NCI-H774 (cell line): Measurements from ENCODE around the gene PCDHGA1.
A peak's percentile ranks its signal among the peaks of the same experiment; 100 is the strongest.
"Not testable (repeated sequence)": the region's sequence is repeated elsewhere in the genome, so short reads cannot be mapped to it uniquely, and the experiment has no call there.

Experiments used
- DNase-seq: peaks from one replicate; lab custom pipeline; 2025; lab: John Stamatoyannopoulos, UW

The PCDHGA1 gene

DNA sequence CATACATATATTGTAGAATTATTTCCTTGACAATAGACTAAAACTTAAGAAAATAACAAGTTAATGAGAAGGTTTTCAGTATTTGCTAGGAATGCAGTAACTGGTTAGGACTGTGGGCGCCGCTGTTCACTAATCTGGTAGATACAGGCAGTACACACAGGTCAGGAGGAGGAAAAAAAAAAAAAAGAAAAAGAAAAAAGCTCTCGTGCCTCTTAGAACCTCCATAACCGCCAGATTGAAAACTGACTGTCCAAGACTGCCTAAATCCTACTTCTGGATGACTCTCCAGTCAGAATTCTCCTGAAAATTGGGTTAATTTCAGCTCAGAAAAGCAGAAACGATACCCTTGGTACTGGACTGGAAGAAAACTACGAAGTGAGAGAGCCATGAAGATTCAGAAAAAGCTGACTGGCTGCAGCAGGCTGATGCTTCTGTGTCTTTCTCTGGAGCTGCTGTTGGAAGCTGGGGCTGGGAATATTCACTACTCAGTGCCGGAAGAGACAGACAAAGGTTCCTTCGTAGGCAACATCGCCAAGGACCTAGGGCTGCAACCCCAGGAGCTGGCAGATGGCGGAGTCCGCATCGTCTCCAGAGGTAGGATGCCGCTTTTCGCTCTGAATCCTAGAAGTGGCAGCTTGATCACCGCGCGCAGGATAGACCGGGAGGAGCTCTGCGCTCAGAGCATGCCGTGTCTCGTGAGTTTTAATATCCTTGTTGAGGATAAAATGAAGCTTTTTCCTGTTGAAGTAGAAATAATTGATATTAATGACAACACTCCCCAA, at the start of gene PCDHGA1:
TSS of gene PCDHGA1 (plus strand) at position 216 of the 782 bp plus-strand sequence.
- DNase-seq = peak; percentile 15

DNA sequence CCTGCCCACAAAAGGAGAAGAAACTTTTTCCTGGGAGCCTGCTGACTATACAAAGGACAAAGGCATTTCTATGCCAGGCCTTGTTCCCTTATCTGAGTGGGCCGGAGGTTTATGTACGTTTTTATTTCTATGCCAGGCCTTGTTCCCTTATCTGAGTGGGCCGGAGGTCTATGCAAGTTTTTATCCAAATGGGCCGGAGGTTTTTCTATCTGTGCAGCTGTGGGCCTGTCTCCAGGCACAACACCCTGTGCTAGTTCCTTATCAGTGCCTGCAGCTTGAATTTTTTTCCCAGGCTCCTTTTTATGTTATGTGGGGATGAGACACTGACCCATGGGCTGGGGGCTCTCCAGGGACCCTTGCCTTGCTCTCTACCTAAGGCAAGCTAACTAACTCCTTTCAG, 31.9 kb upstream of the PCDHGA1 start:
- DNase-seq = no peak

DNA sequence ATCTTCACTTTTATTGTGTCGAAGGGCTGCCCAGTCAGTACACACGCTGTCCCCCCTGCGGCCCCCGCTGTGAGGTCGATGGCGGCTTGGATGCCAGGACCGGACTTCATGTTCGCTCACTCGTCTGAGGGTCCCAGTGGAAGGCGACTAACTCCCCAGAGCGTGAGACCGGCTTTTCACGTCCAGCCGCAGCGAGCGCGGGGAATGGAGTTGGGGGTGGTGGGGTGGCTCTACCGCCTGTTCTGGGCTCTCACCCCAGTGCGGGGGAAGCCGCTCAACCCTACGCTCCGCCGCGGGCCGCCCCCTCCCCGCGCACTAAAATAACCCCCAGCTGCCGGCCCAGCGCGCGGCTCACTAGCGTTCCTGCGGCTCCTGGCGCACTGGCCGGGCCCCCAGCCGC, 26.6 kb upstream of the PCDHGA1 start, which contains the start of gene SLC25A2:
TSS of gene SLC25A2 (minus strand) at position 294 of the 400 bp plus-strand sequence. CDS start at position 110, 184 bp downstream.
- no peak for DNase-seq

DNA sequence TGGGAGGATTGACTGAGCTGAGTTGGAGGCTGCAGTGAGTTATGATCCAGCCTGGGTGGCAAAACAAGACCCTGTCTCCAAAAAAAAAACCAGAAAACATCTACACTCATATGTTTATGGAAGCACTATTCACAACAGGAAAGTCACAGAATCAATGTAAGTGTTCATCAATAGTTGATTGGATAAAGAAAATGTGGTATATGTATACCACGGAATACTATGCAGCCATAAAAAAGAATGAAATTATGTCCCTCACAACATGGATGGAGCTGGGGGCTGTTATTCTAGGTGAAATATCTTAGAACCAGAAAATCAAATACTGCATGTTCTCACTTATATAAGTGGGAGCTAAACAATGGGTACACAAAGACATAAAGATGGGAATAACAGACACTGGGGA, 23.7 kb upstream of the PCDHGA1 start:
- no peak for DNase-seq

DNA sequence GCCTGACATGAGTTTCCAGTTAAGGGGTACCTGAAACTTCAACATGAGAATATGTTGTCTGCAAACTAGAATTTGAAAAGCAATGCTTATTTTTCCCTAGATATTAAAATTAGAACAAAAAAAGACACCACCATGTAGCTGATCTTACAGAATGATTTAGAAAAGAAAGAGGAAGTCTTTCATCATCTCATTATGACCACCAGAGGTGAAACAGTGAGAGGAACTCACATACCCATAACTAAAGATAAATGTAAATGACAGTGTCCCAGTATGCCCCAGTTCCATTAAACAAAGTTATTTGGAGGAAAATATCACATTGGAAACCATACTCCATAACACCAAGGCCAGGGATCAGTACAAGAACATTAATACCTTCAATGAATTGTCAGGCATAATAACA, 16.6 kb upstream of the PCDHGA1 start:
- no peak for DNase-seq

DNA sequence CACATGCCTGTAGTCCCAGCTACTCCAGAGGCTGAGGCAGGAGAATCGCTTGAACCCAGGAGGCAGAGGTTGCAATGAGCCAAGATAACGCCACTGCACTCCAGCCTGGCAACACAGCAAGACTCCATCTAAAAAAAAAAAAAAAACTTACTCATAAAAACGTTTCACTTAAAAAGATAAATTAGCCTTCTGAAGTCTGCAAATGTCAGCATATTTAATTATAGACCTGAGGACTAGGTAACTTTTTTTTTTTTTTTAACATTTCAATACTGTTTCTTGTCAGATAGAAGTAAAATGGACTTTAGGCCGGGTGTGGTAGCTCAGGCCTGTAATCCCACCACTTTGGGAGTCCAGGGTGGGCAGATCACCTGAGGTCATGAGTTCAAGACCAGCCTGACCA, 13.4 kb upstream of the PCDHGA1 start:
- not testable (repeated sequence) for DNase-seq

DNA sequence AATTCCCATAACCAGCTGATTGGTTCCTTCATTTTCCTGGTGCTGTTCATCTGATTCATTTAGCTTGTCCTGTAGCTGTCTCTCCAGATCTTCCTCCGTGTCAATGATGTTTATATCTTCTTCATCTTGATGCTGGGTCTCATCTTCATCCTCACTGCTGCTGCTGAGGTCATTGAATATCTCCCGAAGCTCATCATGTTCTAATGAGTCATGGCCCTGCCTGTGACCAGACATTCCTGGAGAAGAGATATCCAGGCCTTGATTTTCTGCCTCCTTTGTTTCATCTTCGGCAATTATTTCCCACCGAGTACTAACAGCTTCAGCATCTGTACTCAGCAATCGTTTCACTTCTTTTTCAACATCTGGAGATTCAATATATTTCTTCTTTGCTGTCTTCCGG, 11.1 kb upstream of the PCDHGA1 start:
- DNase-seq = no peak

DNA sequence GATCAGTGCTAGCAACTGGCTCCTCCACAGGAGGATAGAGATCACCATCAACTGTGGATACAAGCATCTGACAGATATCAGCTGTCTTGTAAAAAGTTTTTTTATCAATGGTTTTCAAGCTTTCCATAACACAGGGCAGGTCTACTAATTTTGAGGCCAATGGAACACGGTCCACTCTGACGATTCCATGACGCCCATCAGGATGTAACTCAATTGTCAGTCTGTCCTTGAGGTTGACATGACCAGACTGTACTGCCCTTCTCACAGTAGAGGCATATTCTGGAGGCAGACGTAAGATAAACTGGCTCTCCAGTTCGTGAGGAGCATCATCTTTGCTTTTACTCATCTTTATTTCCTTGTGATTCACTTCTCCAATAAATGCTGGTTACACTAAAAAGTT, 10.6 kb upstream of the PCDHGA1 start:
- DNase-seq = no peak

DNA sequence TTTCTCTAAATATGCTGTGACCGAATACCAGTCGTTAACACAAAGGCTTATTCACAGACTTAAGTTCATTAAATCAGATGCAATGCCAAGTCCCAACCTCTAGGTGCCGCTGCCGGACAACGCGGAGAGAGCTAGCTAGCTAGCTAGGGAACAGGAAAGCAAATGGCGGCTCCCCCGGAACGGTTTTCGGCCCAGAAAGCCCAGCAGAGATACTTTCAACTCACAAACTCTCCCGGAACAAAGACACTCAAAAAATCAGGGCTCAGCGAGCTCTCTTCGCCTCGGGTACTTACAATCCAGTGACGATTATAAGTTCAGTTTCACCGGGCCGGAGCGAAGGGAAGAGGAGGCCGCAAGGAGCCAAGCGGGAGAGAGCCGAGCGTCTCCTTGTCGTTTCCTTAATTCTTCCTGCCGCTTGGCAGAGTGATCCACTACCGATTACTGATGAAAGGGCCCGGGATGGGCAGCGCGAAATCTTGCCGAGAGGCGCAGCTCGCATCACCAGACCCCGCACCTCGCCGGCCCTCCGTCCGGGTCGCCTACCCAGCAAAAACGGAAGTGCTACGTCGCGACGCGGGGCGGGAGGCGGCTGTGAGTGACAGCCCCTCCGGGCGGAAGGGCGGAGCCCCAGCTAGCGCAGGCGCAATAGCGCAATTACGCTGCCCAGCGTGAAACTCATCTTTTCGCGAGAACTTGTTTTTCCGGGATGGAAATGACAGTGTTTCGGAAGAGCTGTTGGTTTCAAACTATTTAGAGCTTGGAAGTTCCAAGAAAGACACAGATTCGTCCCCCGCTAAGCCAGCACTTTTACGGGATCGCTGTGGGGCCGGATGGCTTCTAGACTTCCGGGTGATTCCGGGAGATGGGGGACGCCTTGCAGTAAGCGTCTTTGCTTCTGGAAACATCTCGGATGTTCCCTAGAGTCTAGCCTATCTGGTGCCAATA, 9.8 kb upstream of the PCDHGA1 start, which contains the start of gene TAF7:
TSS of gene TAF7 (minus strand) at position 560 of the 945 bp plus-strand sequence. CDS start 740 bp downstream, outside the sequence.
- DNase-seq = peak; percentile 91

DNA sequence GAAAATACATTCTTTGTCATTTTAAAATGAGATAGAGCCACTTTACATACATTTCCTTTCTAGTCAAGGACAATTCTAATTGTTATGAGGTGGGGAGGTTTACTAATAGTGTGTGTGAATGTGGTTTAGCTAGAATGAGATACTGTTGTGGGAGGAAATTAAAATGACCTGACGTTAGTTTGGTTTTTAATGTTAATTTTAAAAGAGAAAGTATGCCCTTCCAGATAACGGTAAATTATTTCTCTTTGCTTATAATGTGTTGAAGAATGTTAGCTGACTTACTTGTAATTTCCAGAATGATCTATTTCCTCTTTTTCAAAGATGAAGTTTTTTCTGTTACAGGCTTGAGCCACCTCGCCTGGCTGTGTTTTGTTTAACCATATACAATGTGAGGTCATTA, 8.1 kb upstream of the PCDHGA1 start:
- DNase-seq = no peak

DNA sequence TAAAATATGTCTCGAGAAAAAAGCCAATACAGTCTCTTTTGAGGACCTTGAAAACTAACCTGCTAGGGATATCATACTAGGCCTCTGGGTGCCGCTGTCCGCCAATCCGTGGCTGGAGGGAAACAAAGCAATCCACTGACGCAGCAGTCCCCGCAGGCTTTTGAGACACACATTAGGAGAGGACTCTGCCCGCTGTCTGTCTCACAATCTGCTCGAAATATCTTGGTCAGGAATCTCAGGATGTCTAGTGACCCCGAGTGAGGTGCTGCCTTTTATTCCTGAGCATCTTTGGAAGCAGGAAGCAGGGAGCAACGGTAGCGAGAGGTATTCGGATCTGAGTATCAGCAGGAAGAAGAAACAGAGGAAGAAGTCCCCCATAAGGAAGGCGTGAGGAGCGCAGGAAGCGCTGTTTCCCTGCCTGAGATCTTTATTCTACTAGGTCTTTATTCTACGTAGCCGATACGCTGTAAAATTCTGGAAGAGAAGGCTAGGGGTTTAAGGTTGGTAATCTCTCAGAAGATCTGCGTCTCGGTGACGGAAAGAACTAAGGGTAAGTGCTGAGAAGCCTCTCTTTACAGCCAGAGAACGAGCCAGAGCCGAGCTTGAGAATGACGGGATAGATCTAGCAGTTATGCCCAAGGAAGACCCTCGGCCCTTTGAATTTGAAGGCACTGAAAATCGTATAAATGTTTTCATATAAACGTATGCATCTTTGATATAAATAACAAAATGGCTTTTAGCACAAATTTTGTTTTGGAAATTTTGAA, 4.0 kb upstream of the PCDHGA1 start:
- peak; percentile 62 for DNase-seq

DNA sequence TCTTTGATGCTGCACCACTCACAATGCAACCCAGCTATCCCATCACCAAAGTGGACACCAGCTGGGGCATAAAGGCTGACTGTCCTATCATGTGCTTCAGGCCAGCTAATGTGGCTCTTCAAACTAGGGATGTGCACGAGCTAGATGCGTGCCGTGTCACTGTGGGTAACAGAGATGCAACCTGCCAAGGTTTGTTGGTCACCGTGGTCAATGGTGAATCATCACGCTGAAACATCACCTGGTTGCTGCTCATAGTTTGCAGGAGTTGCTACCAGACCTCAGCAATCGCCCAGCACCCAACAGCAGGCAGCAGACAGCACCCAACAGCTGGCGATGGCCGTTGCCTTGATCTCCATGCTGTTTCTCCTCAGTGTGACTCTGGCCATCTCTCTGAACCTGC, 2.1 kb upstream of the PCDHGA1 start:
- no peak for DNase-seq

DNA sequence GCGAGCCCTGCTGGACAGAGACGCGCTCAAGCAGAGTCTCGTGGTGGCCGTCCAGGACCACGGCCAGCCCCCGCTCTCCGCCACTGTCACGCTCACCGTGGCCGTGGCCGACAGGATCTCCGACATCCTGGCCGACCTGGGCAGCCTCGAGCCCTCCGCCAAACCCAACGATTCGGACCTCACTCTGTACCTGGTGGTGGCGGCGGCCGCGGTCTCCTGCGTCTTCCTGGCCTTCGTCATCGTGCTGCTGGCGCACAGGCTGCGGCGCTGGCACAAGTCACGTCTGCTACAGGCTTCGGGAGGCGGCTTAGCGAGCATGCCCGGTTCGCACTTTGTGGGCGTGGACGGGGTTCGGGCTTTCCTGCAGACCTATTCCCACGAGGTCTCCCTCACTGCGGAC, 2.3 kb downstream of the PCDHGA1 start:
- DNase-seq = not testable (repeated sequence)

DNA sequence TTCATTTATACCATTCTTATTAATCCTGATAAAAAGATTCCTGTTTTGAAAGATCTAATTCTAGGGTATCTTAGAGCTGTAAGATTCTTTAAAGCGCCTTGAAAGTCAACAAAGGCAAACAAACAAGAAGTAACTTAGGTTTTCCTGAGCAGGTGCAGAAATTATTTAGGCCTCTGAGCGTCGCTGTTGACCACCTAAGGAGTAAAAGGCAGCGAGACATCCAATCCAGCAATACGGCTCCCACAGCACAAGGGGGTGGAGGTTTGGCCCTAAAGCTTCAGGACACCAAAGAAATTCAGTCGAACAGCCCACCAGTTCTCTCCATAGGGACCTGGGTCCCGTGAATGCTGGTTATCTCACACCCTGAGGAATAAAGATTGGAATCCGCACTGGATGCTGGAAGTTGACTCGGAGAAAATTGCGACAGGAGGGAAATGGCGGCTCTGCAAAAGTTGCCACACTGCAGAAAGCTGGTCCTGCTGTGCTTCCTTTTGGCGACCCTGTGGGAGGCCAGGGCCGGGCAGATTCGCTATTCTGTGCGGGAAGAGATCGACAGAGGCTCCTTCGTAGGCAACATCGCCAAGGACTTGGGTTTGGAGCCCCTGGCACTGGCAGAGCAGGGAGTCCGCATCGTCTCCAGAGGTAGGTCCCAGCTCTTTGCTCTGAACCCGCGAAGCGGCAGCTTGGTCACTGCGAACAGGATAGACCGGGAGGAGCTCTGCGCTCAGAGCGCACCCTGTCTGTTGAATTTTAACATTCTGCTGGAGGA, 8.4 kb downstream of the PCDHGA1 start, which contains the start of gene PCDHGA2:
TSS of gene PCDHGA2 (plus strand) at position 223 of the 769 bp plus-strand sequence.
- no peak for DNase-seq

DNA sequence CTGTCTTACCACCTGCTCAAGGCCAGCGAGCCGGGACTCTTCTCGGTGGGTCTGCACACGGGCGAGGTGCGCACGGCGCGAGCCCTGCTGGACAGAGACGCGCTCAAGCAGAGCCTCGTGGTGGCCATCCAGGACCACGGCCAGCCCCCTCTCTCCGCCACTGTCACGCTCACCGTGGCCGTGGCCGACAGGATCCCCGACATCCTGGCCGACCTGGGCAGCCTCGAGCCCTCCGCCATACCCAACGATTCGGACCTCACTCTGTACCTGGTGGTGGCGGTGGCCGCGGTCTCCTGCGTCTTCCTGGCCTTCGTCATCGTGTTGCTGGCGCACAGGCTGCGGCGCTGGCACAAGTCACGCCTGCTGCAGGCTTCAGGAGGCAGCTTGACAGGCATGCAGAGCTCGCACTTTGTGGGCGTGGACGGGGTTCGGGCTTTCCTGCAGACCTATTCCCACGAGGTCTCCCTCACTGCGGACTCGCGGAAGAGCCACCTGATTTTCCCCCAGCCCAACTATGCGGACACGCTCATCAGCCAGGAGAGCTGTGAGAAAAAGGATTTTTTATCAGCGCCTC, 10.6 kb downstream of the PCDHGA1 start:
- not testable (repeated sequence) for DNase-seq

DNA sequence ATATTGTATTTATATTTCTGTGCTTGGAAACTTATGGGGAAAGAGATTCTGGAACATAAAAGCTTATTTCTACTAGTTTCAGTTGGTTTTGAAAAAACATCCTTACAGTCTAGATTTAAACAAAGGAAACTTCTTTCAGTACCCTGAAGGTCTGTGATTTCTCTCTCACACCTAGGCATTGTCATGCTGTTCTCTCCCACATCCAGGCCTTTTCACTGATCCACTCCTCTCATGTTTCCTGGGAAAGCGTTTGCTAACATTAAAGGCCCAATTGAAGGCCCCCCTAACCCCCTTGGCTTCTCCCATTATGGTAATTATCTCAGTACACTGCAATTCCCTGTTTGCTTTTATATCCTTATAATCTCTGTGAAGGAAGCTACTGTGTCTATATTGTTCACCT, 12.5 kb downstream of the PCDHGA1 start:
- DNase-seq = no peak

DNA sequence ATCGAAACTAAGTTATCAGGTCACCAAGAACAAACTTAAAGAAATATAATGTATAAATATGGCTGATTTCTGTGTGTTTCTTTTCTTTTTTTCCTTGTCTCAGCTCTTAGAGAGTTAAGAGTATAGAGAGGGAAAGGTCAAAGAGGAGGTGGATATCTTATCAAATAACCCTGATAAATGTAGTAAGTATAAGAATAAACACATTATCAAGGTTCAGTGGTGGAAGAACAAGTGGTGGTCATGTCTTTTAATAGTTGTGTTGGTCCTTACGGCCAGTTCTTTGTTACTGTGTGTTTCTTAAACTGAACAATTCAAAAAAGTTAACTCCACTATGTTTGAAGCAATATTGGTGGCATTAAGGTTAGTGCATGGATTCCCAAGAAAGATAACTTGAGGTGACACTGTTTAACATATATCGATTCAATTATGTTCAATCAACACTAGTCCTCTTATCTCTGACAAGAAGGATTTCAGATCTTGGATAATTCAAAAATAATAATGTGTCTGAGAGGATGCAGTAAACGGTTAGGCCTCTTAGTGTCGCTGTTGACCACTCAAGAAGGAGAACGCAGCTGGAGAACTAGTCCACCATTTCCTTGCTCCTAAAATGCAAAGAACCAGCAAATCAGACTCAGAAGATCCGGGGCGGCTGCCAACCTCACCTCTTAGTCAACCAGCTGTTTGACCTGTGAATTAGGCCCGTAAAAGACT, 13.1 kb downstream of the PCDHGA1 start, which contains the start of gene PCDHGA3:
TSS of gene PCDHGA3 (plus strand) at position 588 of the 711 bp plus-strand sequence. CDS start 205 bp downstream, outside the sequence.
- no peak for DNase-seq

DNA sequence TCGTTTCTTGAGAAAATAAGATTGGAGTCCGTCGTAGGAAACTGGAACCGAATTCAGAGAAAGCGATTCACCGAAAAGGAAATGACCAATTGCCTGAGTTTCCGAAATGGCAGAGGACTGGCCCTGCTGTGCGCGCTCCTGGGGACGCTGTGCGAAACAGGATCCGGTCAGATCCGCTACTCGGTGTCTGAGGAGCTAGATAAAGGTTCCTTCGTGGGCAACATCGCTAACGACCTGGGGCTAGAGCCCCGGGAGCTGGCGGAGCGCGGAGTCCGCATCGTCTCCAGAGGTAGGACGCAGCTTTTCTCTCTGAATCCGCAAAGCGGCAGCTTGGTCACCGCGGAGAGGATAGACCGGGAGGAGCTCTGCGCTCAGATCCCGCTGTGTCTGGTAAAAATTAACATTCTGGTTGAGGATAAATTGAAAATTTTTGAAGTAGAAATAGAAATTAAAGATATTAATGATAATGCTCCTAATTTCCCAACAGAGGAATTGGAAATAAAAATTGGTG, 13.7 kb downstream of the PCDHGA1 start:
- DNase-seq = no peak

DNA sequence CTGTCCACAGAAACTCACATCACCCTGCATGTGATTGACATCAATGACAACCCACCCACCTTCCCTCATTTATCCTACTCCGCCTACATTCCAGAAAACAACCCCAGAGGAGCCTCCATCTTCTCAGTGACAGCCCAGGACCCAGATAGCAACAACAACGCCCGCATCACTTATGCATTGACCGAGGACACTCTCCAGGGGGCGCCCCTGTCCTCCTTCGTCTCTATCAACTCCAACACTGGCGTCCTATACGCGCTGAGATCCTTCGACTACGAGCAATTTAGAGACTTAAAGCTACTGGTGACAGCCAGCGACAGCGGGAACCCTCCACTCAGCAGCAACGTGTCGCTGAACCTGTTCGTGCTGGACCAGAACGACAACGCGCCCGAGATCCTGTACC, 15.0 kb downstream of the PCDHGA1 start:
- no peak for DNase-seq

DNA sequence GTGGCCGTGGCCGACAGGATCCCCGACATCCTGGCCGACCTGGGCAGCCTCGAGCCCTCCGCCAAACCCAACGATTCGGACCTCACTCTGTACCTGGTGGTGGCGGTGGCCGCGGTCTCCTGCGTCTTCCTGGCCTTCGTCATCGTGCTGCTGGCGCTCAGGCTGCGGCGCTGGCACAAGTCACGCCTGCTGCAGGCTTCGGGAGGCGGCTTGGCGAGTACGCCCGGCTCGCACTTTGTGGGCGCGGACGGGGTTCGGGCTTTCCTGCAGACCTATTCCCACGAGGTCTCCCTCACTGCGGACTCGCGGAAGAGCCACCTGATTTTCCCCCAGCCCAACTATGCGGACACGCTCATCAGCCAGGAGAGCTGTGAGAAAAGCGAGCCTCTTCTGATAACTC, 15.7 kb downstream of the PCDHGA1 start:
- not testable (repeated sequence) for DNase-seq
